Iris pigment epithelial cell (primary cell): Measurements from ENCODE around the gene AQP9.
"Not testable (repeated sequence)": the region's sequence is repeated elsewhere in the genome, so short reads cannot be mapped to it uniquely, and the experiment has no call there.

Experiments used
- DNase-seq: peaks from one replicate; pipeline ENCODE4 v3.0.0-alpha.2; 2011; ENCODE audit warnings: low read depth

Gene AQP9

DNA sequence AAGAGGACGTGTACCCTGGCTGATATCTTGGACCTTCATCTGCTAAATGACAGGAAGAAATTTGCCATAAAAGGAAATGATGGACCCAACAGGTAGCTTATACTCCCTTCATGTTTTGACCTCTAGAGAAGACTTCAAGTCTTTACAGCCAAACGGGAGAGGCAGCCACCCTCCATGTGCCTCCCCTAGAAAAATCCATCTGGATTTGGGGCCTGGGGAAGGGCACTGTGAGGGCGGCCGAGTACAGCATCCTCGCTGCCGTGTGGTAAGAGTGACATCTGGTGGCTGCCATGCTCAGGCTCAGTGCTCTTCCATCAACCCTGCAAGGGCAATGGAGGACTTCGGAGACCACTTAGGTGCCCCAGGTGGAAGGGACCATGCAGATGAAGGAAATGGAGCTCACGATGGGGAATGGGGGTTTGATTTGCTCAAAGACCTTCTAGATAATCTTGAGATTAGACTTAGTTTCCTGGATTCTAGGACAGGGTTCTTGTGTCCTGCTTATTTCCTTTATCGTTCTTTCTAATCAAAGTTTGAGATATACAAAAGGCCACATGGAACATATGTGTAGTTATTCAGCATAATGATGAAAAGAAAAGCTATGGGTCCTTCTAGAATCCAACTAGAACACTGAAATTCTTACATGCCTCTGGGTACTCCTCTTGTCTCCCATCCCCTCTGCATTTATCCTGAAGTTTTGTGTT is 44.4 kb downstream of the AQP9 start:
- peak; percentile 45 for DNase-seq

DNA sequence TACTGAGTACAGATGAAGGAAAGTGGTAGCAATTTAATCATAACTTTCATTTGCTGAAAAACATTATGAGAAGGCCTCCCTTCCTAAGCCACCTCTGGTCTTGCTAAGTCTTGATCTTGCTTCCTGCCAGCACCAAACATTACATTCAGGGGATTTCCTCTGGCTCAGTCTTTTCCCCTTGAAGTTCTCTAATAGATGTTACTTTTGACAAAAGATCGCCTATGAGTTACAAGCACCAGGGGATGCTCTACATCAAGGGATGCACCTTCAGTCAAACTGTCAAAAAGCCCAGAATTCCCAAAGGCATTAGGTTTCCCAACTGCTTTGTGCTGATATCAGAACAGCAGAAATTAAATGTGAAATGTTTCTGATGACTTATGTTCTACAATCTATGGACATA is 47.3 kb downstream of the AQP9 start:
- no peak for DNase-seq

GRCh38 chr15:58189148-58189811 is 51.1 kb downstream of the AQP9 start:
- no peak for DNase-seq

DNA sequence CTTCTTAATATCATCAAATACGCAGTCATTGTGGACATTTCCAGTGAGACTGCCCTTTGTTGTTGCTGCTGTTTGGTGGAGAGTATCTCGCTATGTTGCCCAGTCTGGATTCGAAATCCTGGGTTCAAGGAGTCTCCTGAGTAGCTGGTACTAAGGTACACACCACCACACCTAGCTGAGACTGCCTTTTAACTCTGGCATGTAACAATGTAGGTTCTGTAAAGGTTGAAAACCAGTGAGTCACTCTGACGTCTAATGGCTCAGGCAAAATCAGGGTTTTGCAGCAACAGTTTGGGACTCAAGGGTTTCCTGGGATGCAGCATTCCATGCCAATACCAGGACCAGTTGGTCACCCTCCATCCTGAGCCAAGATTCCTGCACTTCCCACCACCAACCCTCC is 52.2 kb downstream of the AQP9 start:
- DNase-seq, result no peak

DNA sequence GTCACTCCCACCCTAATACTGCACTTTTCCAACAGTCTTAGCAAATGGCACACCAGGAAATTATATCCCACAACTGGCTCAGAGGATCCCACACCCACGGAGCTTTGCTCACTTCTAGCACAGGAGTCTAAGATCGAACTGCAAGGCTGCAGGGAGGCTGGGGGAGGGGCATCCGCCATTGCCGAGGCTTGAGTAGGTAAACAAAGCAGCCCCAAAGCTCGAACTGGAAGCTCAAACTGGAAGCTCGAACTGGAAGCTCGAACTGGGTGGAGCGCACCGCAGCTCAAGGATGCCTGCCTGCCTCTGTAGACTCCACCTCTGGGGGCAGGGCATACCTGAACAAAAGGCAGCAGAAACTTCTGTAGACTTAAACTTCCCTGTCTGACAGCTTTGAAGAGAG is 55.5 kb downstream of the AQP9 start:
- DNase-seq, result not testable (repeated sequence)

- DNase-seq, result no peak
These were observed 62.6 kb downstream of the AQP9 start for GRCh38 chr15:58200739-58201138.

DNA sequence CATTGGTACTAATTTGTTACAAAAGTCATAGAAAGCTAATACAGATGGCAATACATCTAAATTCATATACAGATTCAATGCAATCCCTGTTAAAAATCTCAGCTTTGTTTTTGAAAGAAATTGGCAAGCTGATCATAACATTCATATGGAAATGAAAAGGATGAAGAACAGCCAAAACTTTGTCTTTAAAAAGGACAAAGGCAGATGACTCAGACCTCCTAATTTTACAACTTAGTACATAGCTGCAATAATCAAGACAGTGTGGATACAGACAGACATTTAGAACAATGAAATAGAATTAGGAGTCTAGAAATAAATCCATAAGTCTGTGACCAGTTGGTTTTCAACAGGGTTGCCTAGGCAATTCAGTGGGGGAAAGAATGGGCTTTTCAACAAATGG is 63.3 kb downstream of the AQP9 start:
- peak; percentile 47 for DNase-seq

DNA sequence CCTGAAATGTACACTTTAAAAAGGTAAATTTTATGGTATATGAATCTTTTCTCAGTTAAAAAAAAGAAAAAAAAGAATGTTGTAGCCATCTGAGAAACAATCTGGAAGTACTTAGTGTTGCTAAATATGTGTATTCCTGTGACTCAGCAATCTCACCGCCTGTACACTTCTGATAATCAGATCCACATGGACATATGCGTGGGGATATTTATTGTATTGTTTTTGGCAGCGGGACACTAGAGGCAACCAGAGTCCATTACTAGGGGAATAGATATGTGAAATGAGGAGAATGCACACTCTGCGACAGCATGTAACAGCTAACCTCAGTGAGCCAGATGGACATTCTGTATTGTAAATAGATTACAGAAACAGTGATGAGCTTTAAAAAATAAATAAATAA is 65.4 kb downstream of the AQP9 start:
- peak; percentile 97 for DNase-seq

DNA sequence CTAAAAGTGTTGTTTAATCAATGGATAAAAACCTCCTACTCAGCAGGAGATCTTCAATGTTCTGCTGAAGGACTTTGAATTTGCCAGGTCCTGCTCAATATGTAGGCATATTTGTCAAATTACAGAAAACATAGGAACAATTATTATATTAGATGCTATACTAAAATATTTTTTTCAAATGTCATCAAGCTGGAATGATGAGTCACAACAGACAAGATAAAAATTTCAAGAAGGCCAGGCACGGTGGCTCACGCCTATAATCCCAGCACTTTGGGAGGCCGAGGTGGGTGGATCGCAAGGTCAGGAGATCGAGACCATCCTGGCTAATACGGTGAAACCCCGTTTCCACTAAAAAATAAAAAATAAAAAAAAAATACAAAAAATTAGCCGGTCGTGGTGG is 68.0 kb downstream of the AQP9 start:
- DNase-seq, result peak; percentile 20

- DNase-seq, result not testable (repeated sequence)
These were observed 70.0 kb downstream of the AQP9 start for GRCh38 chr15:58208217-58208616.

DNA sequence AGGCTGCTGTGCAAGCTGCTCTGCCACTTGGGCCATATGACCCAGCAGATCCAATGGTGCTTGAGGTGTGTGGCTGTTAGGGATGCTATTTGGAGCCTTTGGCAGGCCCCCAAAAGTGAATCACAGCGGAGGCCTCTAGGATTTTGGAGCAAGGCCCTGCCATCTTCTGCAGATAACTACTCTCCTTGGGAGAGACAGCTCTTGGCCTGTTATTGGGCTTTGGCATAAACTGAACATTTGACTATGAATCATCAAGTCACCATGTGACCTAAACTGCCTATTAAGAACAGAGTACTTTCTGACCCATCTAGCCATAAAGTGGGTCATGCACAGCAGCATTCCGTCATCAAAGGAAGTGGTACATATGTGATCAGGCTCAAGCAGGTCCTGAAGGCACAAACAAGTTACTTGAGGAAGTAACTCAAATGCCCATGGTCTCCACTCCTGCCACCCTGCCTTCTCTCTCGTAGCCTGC is 70.9 kb downstream of the AQP9 start:
- peak; percentile 68 for DNase-seq

DNA sequence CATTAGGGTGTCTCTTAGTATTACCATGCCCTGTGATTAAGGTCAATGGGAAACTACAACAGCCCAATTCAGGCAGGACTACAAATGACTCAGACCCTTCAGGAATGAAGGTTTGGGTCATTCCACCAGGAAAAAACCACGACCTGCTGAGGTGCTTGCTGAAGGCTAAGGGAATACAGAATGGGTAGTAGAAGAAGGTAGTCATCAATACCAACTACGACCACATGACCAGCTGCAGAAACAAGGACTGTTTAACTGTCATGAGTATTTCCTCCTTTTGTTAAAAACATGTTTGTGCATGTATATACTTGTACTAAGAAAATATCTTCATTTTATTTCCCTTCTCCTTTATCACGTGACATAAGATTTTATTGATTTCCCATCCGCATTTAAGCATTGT is 71.8 kb downstream of the AQP9 start:
- DNase-seq, result not testable (repeated sequence)

- peak; percentile 65 for DNase-seq
These were observed 74.8 kb downstream of the AQP9 start for GRCh38 chr15:58212909-58213526.

GRCh38 chr15:58213587-58214338 is 75.6 kb downstream of the AQP9 start:
- DNase-seq, result peak; percentile 81

- no peak for DNase-seq
These were observed 76.6 kb downstream of the AQP9 start for GRCh38 chr15:58214591-58215340.

DNA sequence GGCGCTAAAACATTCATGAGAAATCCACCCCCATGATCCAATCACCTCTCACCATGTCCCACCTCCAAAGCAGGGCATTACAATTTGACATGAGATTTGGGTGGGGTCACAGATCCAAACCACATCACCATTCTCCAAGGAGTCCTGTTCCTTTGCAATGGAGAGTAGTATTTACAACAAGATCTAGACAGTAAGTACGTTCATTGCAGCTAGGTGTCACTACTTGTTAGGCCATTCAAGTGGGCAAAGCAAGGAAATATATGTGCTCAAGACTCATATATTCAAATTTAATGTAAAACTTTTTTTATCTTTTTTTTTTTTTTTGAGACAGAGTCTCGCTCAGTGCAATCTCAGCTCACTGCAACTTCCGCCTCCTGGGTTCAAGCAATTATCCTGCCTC is 79.3 kb downstream of the AQP9 start:
- no peak for DNase-seq

DNA sequence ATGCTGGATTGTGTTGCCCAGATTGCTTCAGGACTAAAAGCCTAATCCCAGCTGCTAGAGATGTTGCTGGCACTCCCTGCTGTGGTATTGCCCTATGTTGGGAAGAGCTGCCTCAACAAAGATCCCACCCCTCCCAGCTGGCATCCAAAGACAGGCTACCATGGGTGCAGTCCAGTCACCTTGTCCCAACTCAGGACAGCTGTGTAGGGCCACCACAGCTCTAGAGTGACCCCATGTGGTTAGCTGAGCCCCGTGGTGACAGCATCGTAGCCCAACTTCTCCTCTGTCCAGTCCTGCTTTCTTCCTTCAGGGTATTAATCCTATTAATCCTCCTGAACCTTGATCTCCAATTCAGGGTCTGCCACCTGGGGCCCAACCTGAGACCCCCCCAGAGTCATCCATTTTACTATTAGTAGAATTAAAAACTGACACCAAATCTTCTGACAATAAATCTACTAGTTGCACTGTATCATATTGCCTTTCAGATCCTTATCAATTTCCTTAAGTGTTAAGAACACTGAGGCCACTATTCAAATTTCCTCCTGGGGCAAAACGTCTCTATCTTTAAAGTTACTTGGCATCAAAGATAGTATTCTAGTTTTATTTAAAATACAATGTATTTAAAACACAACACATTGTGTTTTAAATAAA is 83.5 kb downstream of the AQP9 start:
- DNase-seq, result peak; percentile 24

GRCh38 chr15:58222679-58223078 is 84.5 kb downstream of the AQP9 start:
- DNase-seq, result peak; percentile 22

GRCh38 chr15:58223432-58223831 is 85.3 kb downstream of the AQP9 start:
- no peak for DNase-seq

DNA sequence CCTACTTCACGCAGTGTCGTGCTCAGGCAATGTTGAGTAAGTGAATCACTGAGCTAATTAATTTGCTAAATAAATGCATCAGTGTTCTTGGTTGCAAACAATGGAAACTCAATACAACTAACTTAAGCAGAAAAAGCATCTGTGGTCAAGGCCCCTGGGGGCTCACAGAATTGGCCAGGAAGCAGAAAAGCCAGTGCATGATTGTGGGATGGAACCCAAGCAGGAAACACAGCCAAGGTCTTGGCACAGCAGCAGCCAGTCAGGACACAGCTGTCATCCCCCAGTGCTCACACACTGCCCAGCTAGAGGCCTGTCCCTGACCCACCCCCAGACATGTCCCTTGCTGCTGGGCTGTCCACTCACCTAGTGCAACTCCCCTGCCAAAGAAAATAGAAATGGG is 85.9 kb downstream of the AQP9 start:
- DNase-seq, result no peak
